Prostate gland (tissue), 2 donors: Measurements from ENCODE around the gene CHIC2. TPM values are rescaled to one million over a fixed set of nuclear protein-coding genes. Genes with fewer than 3 reads are reported as not detected.

Source experiments
- DNase-seq: peaks from one replicate; pipeline ENCODE4 v3.0.0-alpha.2; 2019; ENCODE audit warnings: low spot score
- H3K27ac ChIP-seq, 2 donors: fragments of 200-600 bp; sonication (generic); 2 replicates each; pipeline ENCODE4 v1.5.1; 2017 to 2019
- H3K27me3 ChIP-seq: fragments of 200-600 bp; sonication (generic); replicated peaks from 2 replicates; pipeline ENCODE4 v1.5.1; 2019; ENCODE audit not compliant: insufficient read depth
- H3K36me3 ChIP-seq, 2 donors: fragments of 200-600 bp; sonication (generic); 1 replicate in 1 of 2; 2 replicates in 1 of 2; pipeline versions ENCODE4 v1.5.1 to v1.8.1; 2017 to 2019
- H3K4me1 ChIP-seq: fragments of 200-600 bp; sonication (generic); replicated peaks from 2 replicates; pipeline ENCODE4 v1.5.1; 2019
- H3K4me3 ChIP-seq, 2 donors: fragments of 200-600 bp; sonication (generic); 2 replicates each; pipeline ENCODE4 v1.5.1; 2017 to 2019
- H3K9me3 ChIP-seq: fragments of 200-600 bp; sonication (generic); 2 replicates; pipeline ENCODE4 v1.5.1; 2017
- CTCF ChIP-seq, 4 experiments: fragments of 200-600 bp in 2 of 4; fragments of 450-650 bp in 2 of 4; sonication (generic) in 2 of 4; IDR thresholded peaks; 1 replicate in 3 of 4; 2 replicates in 1 of 4; pipeline ENCODE4 v1.5.1; 2016 to 2019; ENCODE audit warnings: antibody characterized with exemption in 4 of 4, mild to moderate bottlenecking in 2 of 4, moderate library complexity in 2 of 4
- POLR2A ChIP-seq: fragments of 450-650 bp; IDR thresholded peaks from one replicate; pipeline ENCODE4 v1.6.1; 2016; ENCODE audit warnings: antibody characterized with exemption, mild to moderate bottlenecking
- POLR2AphosphoS5 ChIP-seq: sonication (generic); formaldehyde crosslinking; IDR thresholded peaks from one replicate; pipeline ENCODE4 v1.6.1; 2017; ENCODE audit warnings: antibody characterized with exemption
- WGBS: methylation state at CpG from one replicate; pipeline ENCODE4 v1.1.5; 2018; 5-methylcytosine and 5-hydroxymethylcytosine counted together
- intact Hi-C: fragments of 100-400 bp; cut with DNase I; formaldehyde crosslinking; loops from one replicate; pipeline ENCODE4 v1.14.2; 2022
- total RNA-seq, 2 donors: library from RNA; depleted of rRNA; stranded (reverse); fragments of >200 nt; gene quantifications; one replicate each; pipeline ENCODE4 v1.1.0, GENCODE V29; 2016

Gene CHIC2
- total RNA-seq, 2 donors from 2014 or later: 38.7 to 84.8 TPM

- Histone ChIP-seq H3K27me3 (no peaks in the 10 kb centered on the region), H3K9me3 (no peaks in the 10 kb centered on the region), H3K36me3 (no peaks in the 10 kb centered on the region), H3K4me1 (no peaks in the 10 kb centered on the region), H3K27ac (no peak overlapping the region), H3K4me3 (no peak overlapping the region)
- DNase-seq: no peak
- intact Hi-C loops: no loop called here
- 52% methylated on average over 3 of the region's 3 CpGs for WGBS
- TF ChIP-seq POLR2A: no peak
- TF ChIP-seq POLR2AphosphoS5: no peak
- TF ChIP-seq CTCF (IDR thresholded peaks at IDR 0.05): no peak
These were observed 3.3 kb downstream of the CHIC2 start for GRCh38 chr4:54061067-54061466.

GRCh38 chr4:54060116-54060515 is 4.3 kb downstream of the CHIC2 start:
- Histone ChIP-seq H3K4me1 (no peaks in the 10 kb centered on the region), H3K27ac (no peak overlapping the region)
- intact Hi-C loops: no loop called here

GRCh38 chr4:54058171-54058570 is 6.2 kb downstream of the CHIC2 start:
- intact Hi-C loops: no loop called here
- Histone ChIP-seq H3K36me3 (no peaks in the 10 kb centered on the region), H3K4me1 (no peaks in the 10 kb centered on the region), H3K9me3 (no peaks in the 10 kb centered on the region), H3K27ac (no peak overlapping the region), H3K27me3 (no peaks in the 10 kb centered on the region), H3K4me3 (no peak overlapping the region)
- DNase-seq: no peak
- TF ChIP-seq CTCF (IDR thresholded peaks at IDR 0.05) (no peak), POLR2A (no peak)
- 86% methylated on average over 3 of the region's 3 CpGs for WGBS

More at GRCh38 chr4:54060116-54060515, 4.3 kb downstream of the CHIC2 start:
- no peak overlapping the region for H3K4me3 ChIP-seq
- no peak for TF ChIP-seq POLR2A
- no peak for TF ChIP-seq CTCF (IDR thresholded peaks at IDR 0.05)
- TF ChIP-seq POLR2AphosphoS5: no peak
- H3K36me3 ChIP-seq: no peaks in the 10 kb centered on the region
- DNase-seq: no peak
- H3K27me3 ChIP-seq: no peaks in the 10 kb centered on the region
- H3K9me3 ChIP-seq: no peaks in the 10 kb centered on the region
- WGBS: 59% methylated on average over 2 of the region's 2 CpGs

- Histone ChIP-seq H3K36me3 (no peaks in the 10 kb centered on the region), H3K4me3 (no peak overlapping the region), H3K27ac (no peak overlapping the region), H3K27me3 (no peaks in the 10 kb centered on the region), H3K9me3 (no peaks in the 10 kb centered on the region), H3K4me1 (no peaks in the 10 kb centered on the region)
- intact Hi-C loops: no loop called here
- no peak for TF ChIP-seq CTCF (IDR thresholded peaks at IDR 0.05)
- TF ChIP-seq POLR2A: no peak
- TF ChIP-seq POLR2AphosphoS5: no peak
- no peak for DNase-seq
These were observed 8.0 kb downstream of the CHIC2 start for GRCh38 chr4:54056360-54056759.

- DNase-seq: no peak
- no peak overlapping the region for H3K27ac ChIP-seq
- no peaks in the 10 kb centered on the region for H3K4me1 ChIP-seq
- H3K36me3 ChIP-seq: no peaks in the 10 kb centered on the region
- no peak overlapping the region for H3K4me3 ChIP-seq
- no peaks in the 10 kb centered on the region for H3K9me3 ChIP-seq
- intact Hi-C loops: no loop called here
- H3K27me3 ChIP-seq: no peaks in the 10 kb centered on the region
- WGBS: 95% methylated on average over 1 of the region's 1 CpG
- TF ChIP-seq POLR2AphosphoS5 (no peak), POLR2A (no peak), CTCF (IDR thresholded peaks at IDR 0.05) (no peak)
These were observed 8.9 kb downstream of the CHIC2 start for GRCh38 chr4:54055494-54055893.
